C1 segment of cervical spinal cord (tissue), 14 donors: ENCODE measurements around the gene BBS1.
A peak's percentile ranks its signal among the peaks of the same experiment; 100 is the strongest.

Source experiments
- DNase-seq, 14 donors: peaks; one replicate each; lab custom pipeline; 2025; lab: John Stamatoyannopoulos, UW

The BBS1 gene

GRCh38 chr11:66549696-66550095, 39.3 kb downstream of the BBS1 start:
- no peak for DNase-seq

GRCh38 chr11:66550887-66551286, 40.5 kb downstream of the BBS1 start:
- DNase-seq, result no peak

- DNase-seq, result no peak
Measured at GRCh38 chr11:66554602-66555001, 44.2 kb downstream of the BBS1 start.

GRCh38 chr11:66555416-66555815, 45.0 kb downstream of the BBS1 start:
- DNase-seq, result no peak

- DNase-seq, result no peak
Measured at GRCh38 chr11:66556086-66556485, 45.7 kb downstream of the BBS1 start.

- no peak for DNase-seq
Measured at GRCh38 chr11:66557733-66558326, 47.4 kb downstream of the BBS1 start.

GRCh38 chr11:66559142-66559865, 48.9 kb downstream of the BBS1 start:
- no peak for DNase-seq

- no peak for DNase-seq
Measured at GRCh38 chr11:66559866-66560676, 49.6 kb downstream of the BBS1 start.

GRCh38 chr11:66561178-66561974, 50.9 kb downstream of the BBS1 start:
- DNase-seq, result no peak

GRCh38 chr11:66561975-66562248, 51.5 kb downstream of the BBS1 start:
- no peak for DNase-seq

- no peak for DNase-seq
Measured at GRCh38 chr11:66562275-66562674, 51.8 kb downstream of the BBS1 start.

- DNase-seq, result no peak
Measured at GRCh38 chr11:66562907-66563583, 52.6 kb downstream of the BBS1 start.

GRCh38 chr11:66563832-66564231, 53.4 kb downstream of the BBS1 start:
- DNase-seq, result no peak

- no peak for DNase-seq
Measured at GRCh38 chr11:66564538-66564937, 54.1 kb downstream of the BBS1 start.

GRCh38 chr11:66564984-66565383, 54.5 kb downstream of the BBS1 start:
- no peak for DNase-seq

GRCh38 chr11:66566221-66566620, 55.8 kb downstream of the BBS1 start:
- DNase-seq, result no peak

- no peak for DNase-seq
Measured at GRCh38 chr11:66567787-66568123, 57.3 kb downstream of the BBS1 start.

- peak in 13 of 14 donors; percentile 73 to 95 (median 85) for DNase-seq
Measured at GRCh38 chr11:66568124-66568916, 57.9 kb downstream of the BBS1 start, which contains the start of gene CTSF. Gene CTSF (minus strand): TSS chr11:66568606. CDS start chr11:66568486, 120 bp downstream.

- DNase-seq, result no peak
Measured at GRCh38 chr11:66569076-66569475, 58.6 kb downstream of the BBS1 start.

- DNase-seq, result no peak
Measured at GRCh38 chr11:66570079-66570849, 59.8 kb downstream of the BBS1 start.
